MM.1S (cell line): ENCODE results near the gene ALAS1.

Experiments used
- DNase-seq: peaks from one replicate; pipeline ENCODE4 v3.0.0-alpha.2; 2015
- H2AFZ ChIP-seq: fragments of 300-600 bp; sonication (generic); 2 replicates; pipeline ENCODE4 v1.6.0; 2016; ENCODE audit warnings: antibody characterized with exemption, low read length
- H3F3A ChIP-seq: fragments of 300-600 bp; sonication (generic); 2 replicates; pipeline ENCODE4 v1.6.1; 2016; ENCODE audit warnings: mild to moderate bottlenecking, antibody characterized with exemption, low read length, moderate library complexity, mixed read lengths; ENCODE audit not compliant: insufficient read depth
- H3K27ac ChIP-seq: fragments of 300-600 bp; sonication (generic); 2 replicates; pipeline ENCODE4 v1.5.1; 2016; ENCODE audit warnings: mild to moderate bottlenecking, low read length
- H3K27me3 ChIP-seq: fragments of 300-600 bp; sonication (generic); replicated peaks from 2 replicates; pipeline ENCODE4 v1.6.0; 2016; ENCODE audit warnings: low read length; ENCODE audit not compliant: insufficient read depth
- H3K36me3 ChIP-seq: fragments of 300-600 bp; sonication (generic); replicated peaks from 2 replicates; pipeline ENCODE4 v1.6.1; 2016; ENCODE audit warnings: mild to moderate bottlenecking, low read length, mixed read lengths; ENCODE audit not compliant: insufficient read depth
- H3K4me1 ChIP-seq: fragments of 300-600 bp; sonication (generic); 2 replicates; pipeline ENCODE4 v1.6.1; 2016; ENCODE audit warnings: low read length, mixed read lengths
- H3K4me2 ChIP-seq: fragments of 300-600 bp; sonication (generic); 2 replicates; pipeline ENCODE4 v1.6.0; 2016; ENCODE audit warnings: low read depth, low read length
- H3K4me3 ChIP-seq: fragments of 300-600 bp; sonication (generic); 2 replicates; pipeline ENCODE4 v1.5.1; 2016; ENCODE audit warnings: low read length, mixed read lengths
- H3K79me2 ChIP-seq: fragments of 300-600 bp; sonication (generic); 2 replicates; pipeline ENCODE4 v1.6.1; 2016; ENCODE audit warnings: mixed run types, low read length, mixed read lengths
- H3K9ac ChIP-seq: fragments of 300-600 bp; sonication (generic); 2 replicates; pipeline ENCODE4 v1.6.1; 2016; ENCODE audit warnings: low read length, mixed read lengths
- H3K9me2 ChIP-seq: fragments of 300-600 bp; sonication (generic); replicated peaks from 2 replicates; pipeline ENCODE4 v1.6.1; 2016; ENCODE audit warnings: mild to moderate bottlenecking, low read length, mixed read lengths; ENCODE audit not compliant: insufficient read depth
- H3K9me3 ChIP-seq: fragments of 300-600 bp; sonication (generic); replicated peaks from 2 replicates; pipeline ENCODE4 v1.6.1; 2016; ENCODE audit warnings: mild to moderate bottlenecking, low read length, mixed read lengths; ENCODE audit not compliant: insufficient read depth
- H4K20me1 ChIP-seq: fragments of 300-600 bp; sonication (generic); 2 replicates; pipeline ENCODE4 v1.6.1; 2016; ENCODE audit warnings: mild to moderate bottlenecking, low read length, moderate library complexity, mixed read lengths; ENCODE audit not compliant: insufficient read depth
- EZH2 ChIP-seq: fragments of 300-600 bp; sonication (generic); optimal IDR thresholded peaks from 2 replicates; pipeline ENCODE3; 2017; ENCODE audit warnings: low read depth, mild to moderate bottlenecking, antibody characterized with exemption, low read length, mixed read lengths
- EZH2phosphoT487 ChIP-seq: fragments of 300-600 bp; sonication (generic); IDR thresholded peaks from 2 replicates; pipeline ENCODE4 v1.6.1; 2018; ENCODE audit warnings: antibody characterized with exemption, low read length
- TF ChIP-seq, protein P1 (sequence below): fragments of 300-600 bp; sonication (generic); IDR thresholded peaks from 2 replicates; pipeline ENCODE4 v1.5.1; 2016; ENCODE audit warnings: antibody characterized with exemption, low read length, mixed read lengths

The ALAS1 gene

DNA sequence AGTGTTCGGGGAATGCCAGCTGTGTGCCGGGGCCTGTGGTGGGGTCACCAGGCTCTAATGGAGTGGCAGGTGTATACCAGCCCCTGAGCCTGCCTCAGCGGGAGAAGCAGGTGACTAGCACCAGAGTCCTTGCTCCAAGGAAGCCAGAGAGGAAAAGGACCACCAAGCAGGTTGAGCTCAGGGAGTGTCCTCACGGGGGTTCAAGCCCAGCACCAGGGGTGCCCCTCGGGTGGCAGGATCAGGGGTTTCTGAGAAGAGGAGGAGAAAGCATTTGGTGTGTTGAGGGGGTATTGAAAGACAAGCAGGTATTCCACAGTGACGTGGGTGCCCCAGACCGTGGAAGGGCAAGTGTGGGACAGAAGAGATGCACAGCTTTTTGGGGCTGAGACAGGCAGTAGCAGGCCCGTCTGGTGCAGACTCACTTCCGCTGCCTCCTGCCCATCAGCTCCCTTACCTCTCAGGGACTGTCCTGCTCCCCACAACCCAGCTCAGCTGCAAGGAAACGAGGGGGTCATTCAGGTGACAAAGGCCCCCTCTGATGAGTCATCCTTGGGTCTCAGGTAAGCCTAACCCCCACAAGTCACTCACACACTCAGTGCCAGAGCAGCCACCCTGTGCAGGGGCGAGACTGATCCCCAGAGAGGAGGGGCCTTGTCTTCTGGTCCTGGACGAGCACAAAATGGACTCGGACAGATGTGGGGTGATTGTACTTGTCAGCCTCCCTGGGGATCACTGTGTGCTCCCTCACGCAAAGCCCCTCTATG, 22.4 kb upstream of the ALAS1 start:
- Histone ChIP-seq H3K27me3 (no peaks in the 10 kb centered on the region), H3K79me2 (no peaks in the 10 kb centered on the region), H3K4me1 (no peaks in the 10 kb centered on the region), H3K36me3 (no peaks in the 10 kb centered on the region), H3F3A (no peaks in the 10 kb centered on the region), H2AFZ (no peak overlapping the region), H3K27ac (no peak overlapping the region), H3K4me3 (no peak overlapping the region), H3K9ac (no peak overlapping the region), H3K9me3 (no peaks in the 10 kb centered on the region), H3K9me2 (no peaks in the 10 kb centered on the region), H4K20me1 (no peaks in the 10 kb centered on the region), H3K4me2 (no peak overlapping the region)
- TF ChIP-seq, protein P1, sequence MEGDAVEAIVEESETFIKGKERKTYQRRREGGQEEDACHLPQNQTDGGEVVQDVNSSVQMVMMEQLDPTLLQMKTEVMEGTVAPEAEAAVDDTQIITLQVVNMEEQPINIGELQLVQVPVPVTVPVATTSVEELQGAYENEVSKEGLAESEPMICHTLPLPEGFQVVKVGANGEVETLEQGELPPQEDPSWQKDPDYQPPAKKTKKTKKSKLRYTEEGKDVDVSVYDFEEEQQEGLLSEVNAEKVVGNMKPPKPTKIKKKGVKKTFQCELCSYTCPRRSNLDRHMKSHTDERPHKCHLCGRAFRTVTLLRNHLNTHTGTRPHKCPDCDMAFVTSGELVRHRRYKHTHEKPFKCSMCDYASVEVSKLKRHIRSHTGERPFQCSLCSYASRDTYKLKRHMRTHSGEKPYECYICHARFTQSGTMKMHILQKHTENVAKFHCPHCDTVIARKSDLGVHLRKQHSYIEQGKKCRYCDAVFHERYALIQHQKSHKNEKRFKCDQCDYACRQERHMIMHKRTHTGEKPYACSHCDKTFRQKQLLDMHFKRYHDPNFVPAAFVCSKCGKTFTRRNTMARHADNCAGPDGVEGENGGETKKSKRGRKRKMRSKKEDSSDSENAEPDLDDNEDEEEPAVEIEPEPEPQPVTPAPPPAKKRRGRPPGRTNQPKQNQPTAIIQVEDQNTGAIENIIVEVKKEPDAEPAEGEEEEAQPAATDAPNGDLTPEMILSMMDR = no peak
- TF ChIP-seq EZH2 (no peak), EZH2phosphoT487 (no peak)
- DNase-seq = no peak

DNA sequence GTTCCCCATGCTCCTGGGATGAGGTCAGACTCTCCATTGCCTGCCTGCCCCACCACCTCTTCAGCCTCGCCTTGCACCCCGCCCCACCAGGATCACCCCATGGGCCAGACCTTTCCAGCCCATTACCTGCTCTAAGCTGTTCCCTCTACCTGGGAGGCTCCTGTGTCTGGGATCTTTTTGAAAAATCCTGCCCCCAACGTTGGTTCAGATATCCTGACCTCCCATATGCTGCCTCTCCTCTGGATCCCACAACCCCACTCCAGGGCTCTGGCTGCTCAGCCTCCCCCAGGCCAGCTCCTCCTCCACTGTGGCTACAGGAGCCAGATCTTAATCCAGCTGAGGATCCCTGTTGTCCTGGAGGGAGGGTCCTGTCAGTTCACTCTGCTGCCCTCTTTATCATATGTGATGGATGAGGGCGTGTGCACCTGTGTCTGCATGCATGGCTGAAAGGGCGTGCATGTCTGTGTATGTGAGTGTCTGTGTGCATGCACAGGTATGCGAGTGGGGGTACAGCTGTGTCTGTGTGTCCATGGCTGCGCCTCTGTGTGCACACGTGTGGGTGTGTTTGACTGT, 21.7 kb upstream of the ALAS1 start:
- DNase-seq = no peak
- H3K4me1 ChIP-seq = no peaks in the 10 kb centered on the region

DNA sequence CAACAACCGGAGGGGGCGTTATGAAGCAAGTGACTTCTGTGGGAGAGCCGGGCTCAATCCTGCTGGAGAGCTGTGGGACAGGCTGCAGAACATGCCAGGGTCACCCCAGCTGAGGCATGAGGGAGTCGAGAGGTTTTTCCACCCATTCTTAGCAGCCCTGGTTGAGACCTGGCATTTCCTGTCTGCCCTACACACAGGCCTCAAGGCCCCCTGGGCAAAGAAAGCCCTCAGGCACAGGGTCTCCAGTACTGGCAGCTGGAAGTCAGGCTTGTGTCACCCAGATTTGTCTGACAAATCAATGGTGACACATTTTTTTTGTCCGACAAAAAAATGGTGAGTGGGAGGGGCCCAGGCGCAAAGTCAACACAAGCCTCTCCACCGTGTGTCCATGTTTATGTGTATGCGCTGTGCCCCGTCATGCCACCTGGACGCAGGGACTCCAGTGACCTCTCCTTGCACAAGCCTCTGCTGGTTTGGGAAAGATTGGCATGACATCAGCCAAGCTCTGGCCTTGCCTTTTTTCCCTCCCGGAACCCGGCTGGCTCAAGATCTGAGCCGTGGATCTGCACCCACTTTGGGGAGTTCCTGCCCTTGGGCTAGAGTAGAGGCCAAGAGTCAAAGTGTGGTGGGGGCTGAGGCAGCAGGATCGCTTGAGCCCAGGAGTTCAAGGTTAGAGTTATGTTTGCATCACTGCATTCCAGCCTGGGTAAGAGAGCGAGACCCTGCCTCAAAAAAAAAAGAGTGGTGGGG, 20.8 kb upstream of the ALAS1 start:
- H3K4me3 ChIP-seq = no peak overlapping the region
- H3K9me3 ChIP-seq = no peaks in the 10 kb centered on the region
- TF ChIP-seq EZH2 (no peak), EZH2phosphoT487 (no peak)
- TF ChIP-seq, protein P1 = no peak
- H2AFZ ChIP-seq = no peak overlapping the region
- DNase-seq = no peak
- no peaks in the 10 kb centered on the region for H3K79me2 ChIP-seq
- no peaks in the 10 kb centered on the region for H3F3A ChIP-seq
- no peaks in the 10 kb centered on the region for H3K4me1 ChIP-seq
- no peaks in the 10 kb centered on the region for H3K27me3 ChIP-seq
- H3K4me2 ChIP-seq = no peak overlapping the region
- no peaks in the 10 kb centered on the region for H3K36me3 ChIP-seq
- no peaks in the 10 kb centered on the region for H3K9me2 ChIP-seq
- no peak overlapping the region for H3K9ac ChIP-seq
- no peak overlapping the region for H3K27ac ChIP-seq
- no peaks in the 10 kb centered on the region for H4K20me1 ChIP-seq

More for the DNA sequence above, 21.7 kb upstream of the ALAS1 start:
- H3K79me2 ChIP-seq = no peaks in the 10 kb centered on the region
- H3K4me3 ChIP-seq = no peak overlapping the region
- H4K20me1 ChIP-seq = no peaks in the 10 kb centered on the region
- H3K27me3 ChIP-seq = no peaks in the 10 kb centered on the region
- H3K9me3 ChIP-seq = no peaks in the 10 kb centered on the region
- no peaks in the 10 kb centered on the region for H3F3A ChIP-seq
- H3K4me2 ChIP-seq = no peak overlapping the region
- no peak overlapping the region for H3K9ac ChIP-seq
- H3K36me3 ChIP-seq = no peaks in the 10 kb centered on the region
- no peak for TF ChIP-seq EZH2
- no peak for TF ChIP-seq EZH2phosphoT487
- TF ChIP-seq, protein P1 = no peak
- H3K9me2 ChIP-seq = no peaks in the 10 kb centered on the region
- no peak overlapping the region for H3K27ac ChIP-seq
- H2AFZ ChIP-seq = no peak overlapping the region
